NCI-H2081 treated with DMSO at 0.1 percent for 48 hours (cell line): ENCODE results near the gene STAT4.
A peak's percentile ranks its signal among the peaks of the same experiment; 100 is the strongest.
"Not testable (repeated sequence)": the region's sequence is repeated elsewhere in the genome, so short reads cannot be mapped to it uniquely, and the experiment has no call there.

Experiments used
- DNase-seq: peaks from one replicate; lab custom pipeline; 2025; lab: John Stamatoyannopoulos, UW

Gene STAT4

GRCh38 chr2:190995315-190995714 lies 155.5 kb downstream of the STAT4 start:
- not testable (repeated sequence) for DNase-seq

- no peak for DNase-seq
Measured at GRCh38 chr2:190994148-190994547, 156.6 kb downstream of the STAT4 start.

- no peak for DNase-seq
Measured at GRCh38 chr2:190993292-190993643, 157.5 kb downstream of the STAT4 start.

GRCh38 chr2:190990132-190990531 lies 160.7 kb downstream of the STAT4 start:
- DNase-seq = no peak

- DNase-seq = no peak
Measured at GRCh38 chr2:190988910-190989309, 161.9 kb downstream of the STAT4 start.

- DNase-seq = no peak
Measured at GRCh38 chr2:190987938-190988337, 162.9 kb downstream of the STAT4 start.

GRCh38 chr2:190987116-190987515 lies 163.7 kb downstream of the STAT4 start:
- DNase-seq = no peak

GRCh38 chr2:190986221-190986953 lies 164.4 kb downstream of the STAT4 start:
- DNase-seq = no peak

GRCh38 chr2:190984595-190984994 lies 166.2 kb downstream of the STAT4 start:
- DNase-seq = no peak

- DNase-seq = no peak
Measured at GRCh38 chr2:190982262-190983034, 168.3 kb downstream of the STAT4 start.

- no peak for DNase-seq
Measured at GRCh38 chr2:190981733-190982132, 169.1 kb downstream of the STAT4 start.

GRCh38 chr2:190981333-190981732 lies 169.5 kb downstream of the STAT4 start:
- no peak for DNase-seq

GRCh38 chr2:190980630-190981209 lies 170.1 kb downstream of the STAT4 start:
- DNase-seq = peak; percentile 64

GRCh38 chr2:190979906-190980629 lies 170.7 kb downstream of the STAT4 start:
- peak; percentile 64 for DNase-seq
